Stimulated activated naive CD8-positive, alpha-beta T cell treated with anti-CD3 and anti-CD28 coated beads, Interleukin-15, amount 100 ng/mL, for 72 hours (primary cell): ENCODE measurements around the gene B4GALNT4.
"Not testable (repeated sequence)": the region's sequence is repeated elsewhere in the genome, so short reads cannot be mapped to it uniquely, and the experiment has no call there.

Experiments
- ATAC-seq: fragments of 150-1000 bp; cut with Tn5 transposase; 2 replicates; pipeline ENCODE4 v1.10.0; 2021; ENCODE audit warnings: mild to moderate bottlenecking, moderate library complexity
- DNase-seq, 2 donors: peaks; one replicate each; pipeline ENCODE4 v3.0.0; 2021 to 2022
- H3K27ac Mint-ChIP-seq, 2 donors: one replicate each; pipeline ENCODE4 v1.8.0; 2022; ENCODE audit warnings: mild to moderate bottlenecking in 2 of 2, mixed read lengths in 2 of 2, moderate library complexity in 2 of 2
- H3K27me3 Mint-ChIP-seq: one replicate; pipeline ENCODE4 v1.8.0; 2022; ENCODE audit warnings: mixed read lengths
- H3K4me1 Mint-ChIP-seq: one replicate; pipeline ENCODE4 v1.8.0; 2022; ENCODE audit warnings: mild to moderate bottlenecking, mixed read lengths
- H3K4me3 Mint-ChIP-seq, 2 donors: one replicate each; pipeline ENCODE4 v1.8.0; 2022; ENCODE audit warnings: mild to moderate bottlenecking in 2 of 2, mixed read lengths in 2 of 2, moderate library complexity in 1 of 2
- H3K9me3 Mint-ChIP-seq, 2 donors: one replicate each; pipeline ENCODE4 v1.8.0; 2022; ENCODE audit warnings: mixed read lengths in 2 of 2

B4GALNT4 gene, protein sequence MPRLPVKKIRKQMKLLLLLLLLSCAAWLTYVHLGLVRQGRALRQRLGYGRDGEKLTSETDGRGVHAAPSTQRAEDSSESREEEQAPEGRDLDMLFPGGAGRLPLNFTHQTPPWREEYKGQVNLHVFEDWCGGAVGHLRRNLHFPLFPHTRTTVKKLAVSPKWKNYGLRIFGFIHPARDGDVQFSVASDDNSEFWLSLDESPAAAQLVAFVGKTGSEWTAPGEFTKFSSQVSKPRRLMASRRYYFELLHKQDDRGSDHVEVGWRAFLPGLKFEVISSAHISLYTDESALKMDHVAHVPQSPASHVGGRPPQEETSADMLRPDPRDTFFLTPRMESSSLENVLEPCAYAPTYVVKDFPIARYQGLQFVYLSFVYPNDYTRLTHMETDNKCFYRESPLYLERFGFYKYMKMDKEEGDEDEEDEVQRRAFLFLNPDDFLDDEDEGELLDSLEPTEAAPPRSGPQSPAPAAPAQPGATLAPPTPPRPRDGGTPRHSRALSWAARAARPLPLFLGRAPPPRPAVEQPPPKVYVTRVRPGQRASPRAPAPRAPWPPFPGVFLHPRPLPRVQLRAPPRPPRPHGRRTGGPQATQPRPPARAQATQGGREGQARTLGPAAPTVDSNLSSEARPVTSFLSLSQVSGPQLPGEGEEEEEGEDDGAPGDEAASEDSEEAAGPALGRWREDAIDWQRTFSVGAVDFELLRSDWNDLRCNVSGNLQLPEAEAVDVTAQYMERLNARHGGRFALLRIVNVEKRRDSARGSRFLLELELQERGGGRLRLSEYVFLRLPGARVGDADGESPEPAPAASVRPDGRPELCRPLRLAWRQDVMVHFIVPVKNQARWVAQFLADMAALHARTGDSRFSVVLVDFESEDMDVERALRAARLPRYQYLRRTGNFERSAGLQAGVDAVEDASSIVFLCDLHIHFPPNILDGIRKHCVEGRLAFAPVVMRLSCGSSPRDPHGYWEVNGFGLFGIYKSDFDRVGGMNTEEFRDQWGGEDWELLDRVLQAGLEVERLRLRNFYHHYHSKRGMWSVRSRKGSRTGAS

DNA sequence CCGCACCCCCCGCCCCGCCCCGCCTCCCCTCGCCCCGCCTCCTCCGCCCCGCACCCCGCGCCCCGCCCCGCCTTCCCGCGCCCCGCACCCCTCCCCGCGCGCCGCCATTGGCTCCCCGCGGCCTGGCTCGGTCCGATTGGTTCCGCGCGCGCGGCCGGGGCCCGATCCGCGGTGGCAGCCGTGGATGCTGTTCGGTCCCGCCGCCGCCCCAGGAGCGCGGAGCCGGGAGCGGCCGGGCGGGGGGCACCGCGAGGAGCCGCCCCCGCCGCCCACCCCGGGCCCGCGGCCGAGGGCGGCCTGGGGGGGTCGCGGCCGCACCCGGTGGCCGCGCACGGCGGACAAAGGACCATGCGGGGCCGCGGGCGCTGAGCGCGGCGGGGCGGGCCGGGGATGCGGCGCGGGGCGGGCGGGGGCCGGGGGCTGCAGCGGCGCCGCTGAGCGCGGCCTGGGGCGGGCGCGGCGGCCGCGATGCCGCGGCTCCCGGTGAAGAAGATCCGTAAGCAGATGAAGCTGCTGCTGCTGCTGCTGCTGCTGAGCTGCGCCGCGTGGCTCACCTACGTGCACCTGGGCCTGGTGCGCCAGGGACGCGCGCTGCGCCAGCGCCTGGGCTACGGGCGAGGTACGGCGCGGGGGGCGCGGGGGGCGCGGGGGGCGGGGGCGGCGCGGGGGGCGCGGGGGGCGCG lies at the start of gene B4GALNT4:
Gene B4GALNT4, plus strand, starts transcription at position 164 of the 683 bp plus-strand sequence. Its CDS starts 305 bp downstream, at position 469.
- Mint-ChIP-seq H3K9me3 (no peaks in the 10 kb centered on the region), H3K4me1 (peaks cover 42% of the 10 kb centered on the region), H3K27me3 (peaks cover 60% of the 10 kb centered on the region), H3K4me3 (peak within 1 kb of the TSS; percentile 77 to 80), H3K27ac (no peak within 1 kb of the TSS)
- DNase-seq (no peak), ATAC-seq (peak; percentile 36)

DNA sequence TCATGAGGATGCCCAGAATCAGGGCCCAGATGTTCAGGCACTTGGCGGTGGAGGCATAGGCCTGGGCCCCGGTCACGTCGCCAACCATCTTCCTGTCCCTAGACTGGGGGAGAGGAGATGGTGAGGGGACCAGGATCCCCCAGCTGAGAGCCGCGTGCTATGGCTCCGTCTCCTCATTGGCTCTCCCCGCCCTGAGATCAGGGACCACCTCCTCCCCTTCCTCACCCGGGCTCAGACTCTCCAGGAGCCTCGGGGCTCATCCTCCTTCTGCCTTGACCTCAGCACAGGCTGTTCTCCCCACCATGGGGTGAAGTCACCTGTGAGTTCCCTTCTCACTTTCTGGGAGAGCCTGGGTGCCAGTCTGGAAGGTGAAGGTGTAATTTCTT lies 49.4 kb upstream of the B4GALNT4 start:
- peak overlapping the region; percentile 85 to 89 for H3K4me3 Mint-ChIP-seq
- peak; percentile 37 for ATAC-seq
- H3K27ac Mint-ChIP-seq: peak overlapping the region; percentile 84 to 90

DNA sequence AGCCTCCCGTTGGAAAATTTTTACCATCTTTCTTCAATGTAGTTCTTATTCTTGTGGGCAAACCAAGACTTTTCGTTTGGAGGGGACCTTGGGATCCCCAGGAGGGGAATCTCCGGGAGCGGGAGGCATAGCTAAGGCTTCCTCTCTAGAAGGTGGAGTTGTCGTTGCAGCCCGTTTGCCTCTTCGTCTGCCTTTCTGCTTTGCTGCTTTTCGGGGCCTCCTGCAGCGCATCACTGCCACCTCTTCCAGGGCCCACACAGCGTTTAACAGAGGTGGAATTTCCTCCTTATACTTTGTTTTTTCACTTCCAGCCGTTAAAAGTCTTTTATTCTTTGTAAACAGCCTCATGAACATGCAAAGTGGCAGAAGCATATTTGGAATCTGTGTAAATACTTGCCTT lies 45.1 kb upstream of the B4GALNT4 start:
- Mint-ChIP-seq H3K9me3 (no peaks in the 10 kb centered on the region), H3K27ac (no peak overlapping the region), H3K4me3 (peak overlapping the region; percentile 12 to 60), H3K4me1 (peaks cover 81% of the 10 kb centered on the region), H3K27me3 (no peaks in the 10 kb centered on the region)
- ATAC-seq: no peak
- peak in 1 of 2 donors; percentile 7 for DNase-seq

More for the DNA sequence above, 49.4 kb upstream of the B4GALNT4 start:
- not testable (repeated sequence) for H3K9me3 Mint-ChIP-seq, H3K27me3 Mint-ChIP-seq
- peak in 1 of 2 donors; percentile 48 for DNase-seq
- H3K4me1 Mint-ChIP-seq: peaks cover 59% of the 10 kb centered on the region

DNA sequence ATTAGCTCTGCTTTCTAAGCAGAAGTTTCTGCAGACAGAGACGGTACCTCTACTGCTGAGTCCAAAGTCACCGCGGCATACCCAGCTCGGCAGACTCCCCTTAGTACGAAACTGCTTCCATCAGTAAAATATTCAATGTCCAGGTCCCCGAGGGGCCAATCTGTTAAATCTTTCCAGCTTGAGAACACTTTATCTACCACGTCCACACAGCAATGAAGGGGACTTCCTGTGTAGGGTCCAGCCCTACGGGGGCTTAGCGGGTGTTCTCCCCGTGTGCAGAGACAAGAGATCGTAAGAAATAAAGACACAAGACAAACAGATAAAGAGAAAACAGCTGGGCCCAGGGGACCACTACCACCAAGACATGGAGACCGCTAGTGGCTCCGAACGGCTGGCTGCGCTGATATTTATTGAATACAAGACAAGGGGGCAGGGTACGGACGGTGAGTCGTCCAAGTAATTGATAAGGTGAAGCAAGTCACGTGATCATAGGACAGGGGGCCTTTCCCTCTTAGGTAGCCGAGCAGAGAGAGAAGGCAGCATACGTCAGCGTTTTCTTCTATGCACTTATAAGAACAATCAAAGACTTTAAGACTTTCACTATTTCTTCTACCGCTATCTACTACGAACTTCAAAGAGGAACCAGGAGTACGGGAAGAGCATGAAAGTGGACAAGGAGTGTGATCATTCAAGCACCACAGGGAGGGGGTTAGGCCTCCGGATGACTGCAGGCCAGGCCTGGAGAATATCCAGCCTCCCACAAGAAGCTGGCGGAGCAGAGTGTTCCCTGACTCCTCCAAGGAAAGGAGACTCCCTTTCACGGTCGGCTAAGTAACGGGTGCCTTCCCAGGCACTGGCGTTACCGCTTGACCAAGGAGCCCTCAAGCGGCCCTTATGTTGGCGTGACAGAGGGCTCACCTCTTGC lies 44.4 kb upstream of the B4GALNT4 start:
- not testable (repeated sequence) for H3K27me3 Mint-ChIP-seq, ATAC-seq, H3K9me3 Mint-ChIP-seq
- DNase-seq: peak in 1 of 2 donors; percentile 10
- peaks cover 82% of the 10 kb centered on the region for H3K4me1 Mint-ChIP-seq
- peak overlapping the region in 1 of 2 donors; percentile 35 for H3K27ac Mint-ChIP-seq
- H3K4me3 Mint-ChIP-seq: peak overlapping the region; percentile 60

DNA sequence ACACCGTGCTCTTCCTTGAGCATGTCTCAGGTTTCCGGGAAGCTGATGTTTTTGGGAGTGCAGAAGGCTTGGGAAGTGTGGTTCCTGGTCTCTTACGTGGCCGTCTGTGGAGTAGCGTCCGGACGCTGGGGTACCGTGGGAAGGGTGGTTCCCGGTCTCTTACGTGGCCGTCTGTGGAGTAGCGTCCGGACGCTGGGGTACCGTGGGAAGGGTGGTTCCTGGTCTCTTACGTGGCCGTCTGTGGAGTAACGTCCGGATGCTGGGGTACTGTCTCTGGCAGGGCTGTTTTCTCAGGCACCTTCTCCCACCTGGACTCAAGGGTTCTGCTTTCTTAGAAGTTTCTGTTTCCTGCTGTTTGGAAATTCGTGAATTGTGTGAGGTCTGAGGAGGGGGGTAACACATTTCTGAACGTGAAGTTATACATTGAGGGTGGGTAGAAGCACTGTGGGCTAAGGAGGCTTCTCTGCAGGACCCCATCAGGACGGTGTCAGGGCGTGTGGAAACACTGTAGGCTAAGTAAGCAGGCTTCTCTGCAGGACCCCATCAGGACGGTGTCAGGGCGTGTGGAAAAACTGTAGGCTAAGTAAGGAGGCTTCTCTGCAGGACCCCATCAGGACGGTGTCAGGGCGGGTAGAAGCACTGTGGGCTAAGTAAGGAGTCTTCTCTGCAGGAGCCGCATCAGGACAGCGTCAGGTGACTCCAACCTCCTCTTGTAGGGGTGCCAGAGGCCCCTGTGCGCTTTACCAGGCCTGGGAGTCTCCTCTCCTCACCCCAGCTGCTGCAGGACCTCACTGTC lies 43.3 kb upstream of the B4GALNT4 start:
- peak overlapping the region; percentile 94 to 98 for H3K27ac Mint-ChIP-seq
- no peaks in the 10 kb centered on the region for H3K9me3 Mint-ChIP-seq
- peaks cover 82% of the 10 kb centered on the region for H3K4me1 Mint-ChIP-seq
- H3K27me3 Mint-ChIP-seq: no peaks in the 10 kb centered on the region
- peak in 1 of 2 donors; percentile 34 for DNase-seq
- H3K4me3 Mint-ChIP-seq: peak overlapping the region; percentile 82 to 96
- ATAC-seq: peak; percentile 0

DNA sequence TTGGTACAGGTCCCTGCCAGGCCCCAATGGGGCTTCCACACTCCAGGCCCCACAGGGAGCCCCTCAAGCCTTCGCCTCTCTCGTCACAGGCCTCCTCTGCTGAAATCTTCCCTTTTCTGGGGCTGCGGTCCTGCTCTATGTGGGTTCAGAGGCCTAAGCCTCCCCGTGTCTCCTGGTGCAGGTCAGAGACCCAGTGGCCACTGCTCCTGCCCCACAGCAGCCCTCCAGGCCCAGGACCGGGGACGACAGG lies 42.8 kb upstream of the B4GALNT4 start:
- no peaks in the 10 kb centered on the region for H3K27me3 Mint-ChIP-seq
- H3K9me3 Mint-ChIP-seq: no peaks in the 10 kb centered on the region
- ATAC-seq (peak; percentile 3), DNase-seq (peak in 1 of 2 donors; percentile 36)
- peaks cover 87% of the 10 kb centered on the region for H3K4me1 Mint-ChIP-seq
- H3K4me3 Mint-ChIP-seq: peak overlapping the region; percentile 82 to 96
- peak overlapping the region; percentile 94 to 98 for H3K27ac Mint-ChIP-seq

DNA sequence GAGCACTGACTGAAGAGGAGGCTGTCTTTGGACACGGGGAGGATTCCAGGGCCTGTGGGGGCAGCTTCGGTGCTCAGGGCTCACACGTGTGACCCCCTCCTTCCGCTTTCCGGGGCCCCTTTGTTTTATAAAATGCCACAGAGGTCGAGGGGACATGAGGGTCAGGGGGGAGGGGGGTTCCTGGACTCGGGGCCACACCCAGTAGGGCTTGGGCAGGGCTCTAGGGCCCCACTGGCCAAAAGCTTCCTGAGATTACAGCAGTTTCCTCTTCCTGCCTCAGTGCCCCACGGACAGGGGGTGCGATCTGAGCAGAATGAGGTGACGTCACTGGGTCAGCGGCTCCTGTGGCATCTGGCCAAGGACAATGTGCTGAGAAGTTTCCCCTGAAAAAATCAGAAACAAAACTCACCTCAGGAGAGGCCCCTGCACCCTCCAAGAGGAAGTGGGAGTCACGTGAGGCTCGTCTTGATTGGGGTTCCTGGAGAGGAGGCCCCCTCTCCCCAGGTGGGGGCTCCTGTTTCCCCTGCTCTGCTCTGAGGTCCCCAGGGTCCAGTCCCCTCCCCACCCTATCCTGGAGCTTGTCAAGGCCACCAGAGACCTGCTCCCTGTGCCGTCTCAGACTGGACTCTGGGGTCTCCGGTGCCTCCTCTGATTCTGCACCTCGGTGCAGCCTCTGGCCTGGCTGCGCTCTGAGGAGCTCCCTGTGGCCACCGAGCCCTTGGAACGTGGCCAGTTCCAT lies 42.3 kb upstream of the B4GALNT4 start:
- H3K4me3 Mint-ChIP-seq: peak overlapping the region; percentile 82 to 96
- H3K27me3 Mint-ChIP-seq: no peaks in the 10 kb centered on the region
- H3K9me3 Mint-ChIP-seq: no peaks in the 10 kb centered on the region
- peaks cover 91% of the 10 kb centered on the region for H3K4me1 Mint-ChIP-seq
- ATAC-seq: peak; percentile 76
- peak overlapping the region; percentile 94 to 98 for H3K27ac Mint-ChIP-seq
- peak; percentile 74 to 91 for DNase-seq

DNA sequence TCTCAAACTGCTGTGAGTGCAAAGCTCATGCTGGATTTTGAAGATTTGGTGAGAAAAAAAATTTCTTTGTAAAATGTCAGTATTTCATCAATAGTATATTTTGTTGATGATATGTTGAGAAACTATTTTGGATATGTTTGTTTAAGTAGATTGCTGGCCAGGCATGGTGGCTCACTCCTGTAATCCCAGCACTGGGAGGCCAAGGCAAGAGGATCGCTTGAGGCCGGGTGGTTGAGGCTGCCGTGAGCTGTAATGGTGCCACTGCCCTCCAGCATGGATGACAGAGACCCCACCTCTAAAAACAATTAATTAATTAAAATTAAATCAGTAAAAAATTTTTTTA lies 41.7 kb upstream of the B4GALNT4 start:
- H3K4me1 Mint-ChIP-seq: peaks cover 93% of the 10 kb centered on the region
- DNase-seq: no peak
- H3K4me3 Mint-ChIP-seq: peak overlapping the region; percentile 82 to 96
- no peaks in the 10 kb centered on the region for H3K9me3 Mint-ChIP-seq
- H3K27ac Mint-ChIP-seq: peak overlapping the region; percentile 88 to 98
- no peaks in the 10 kb centered on the region for H3K27me3 Mint-ChIP-seq
- no peak for ATAC-seq

DNA sequence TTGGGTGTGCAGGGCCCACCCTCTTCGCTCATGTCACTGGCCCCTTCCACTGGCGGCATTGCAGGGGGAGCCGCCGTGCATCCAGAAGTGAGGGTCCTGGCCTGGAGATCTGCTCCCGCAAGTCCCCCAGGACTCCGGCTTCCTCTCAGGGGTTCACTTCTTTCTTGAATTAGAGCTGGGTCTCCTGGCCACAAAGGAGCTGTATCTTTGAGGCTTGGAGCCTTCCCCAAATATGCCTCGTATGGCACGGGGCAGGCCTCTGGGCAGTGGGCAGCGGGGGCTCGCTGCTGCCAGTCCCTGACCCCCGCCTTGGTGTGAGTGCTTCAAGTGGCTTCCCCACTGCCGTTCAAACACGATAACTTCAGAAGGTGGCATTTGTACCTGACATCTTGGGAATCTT lies 41.3 kb upstream of the B4GALNT4 start:
- Mint-ChIP-seq H3K27me3 (no peaks in the 10 kb centered on the region), H3K27ac (peak overlapping the region in 1 of 2 donors; percentile 42), H3K4me1 (peaks cover 96% of the 10 kb centered on the region), H3K4me3 (peak overlapping the region in 1 of 2 donors; percentile 31), H3K9me3 (no peaks in the 10 kb centered on the region)
- ATAC-seq: no peak
- DNase-seq: no peak

DNA sequence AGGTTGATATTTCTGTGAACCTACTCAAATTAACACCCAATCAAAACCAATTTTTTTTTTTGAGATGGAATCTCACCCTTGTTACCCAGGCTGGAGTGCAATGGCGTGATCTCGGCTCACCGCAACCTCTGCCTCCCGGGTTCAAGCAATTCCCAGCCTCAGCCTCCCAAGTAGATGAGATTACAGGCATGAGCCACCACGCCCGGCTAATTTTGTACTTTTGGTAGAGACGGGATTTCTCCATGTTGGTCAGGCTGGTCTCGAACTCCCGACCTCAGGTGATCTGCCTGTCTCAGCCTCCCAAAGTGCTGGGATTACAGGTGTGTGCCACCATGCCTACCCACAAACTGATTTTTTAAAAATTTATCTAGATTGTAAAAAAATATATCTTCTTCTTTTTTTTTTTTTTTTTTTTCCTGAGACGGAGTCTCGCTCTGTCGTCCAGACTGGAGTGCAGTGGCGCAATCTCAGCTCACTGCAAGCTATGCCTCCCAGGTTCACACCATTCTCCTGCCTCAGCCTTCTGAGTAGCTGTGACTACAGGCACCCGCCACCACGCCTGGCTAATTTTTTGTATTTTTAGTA lies 40.7 kb upstream of the B4GALNT4 start:
- not testable (repeated sequence) for H3K9me3 Mint-ChIP-seq, DNase-seq, H3K27me3 Mint-ChIP-seq, ATAC-seq
- Mint-ChIP-seq H3K27ac (peak overlapping the region; percentile 59 to 95), H3K4me3 (peak overlapping the region; percentile 78 to 80), H3K4me1 (peaks cover 96% of the 10 kb centered on the region)

DNA sequence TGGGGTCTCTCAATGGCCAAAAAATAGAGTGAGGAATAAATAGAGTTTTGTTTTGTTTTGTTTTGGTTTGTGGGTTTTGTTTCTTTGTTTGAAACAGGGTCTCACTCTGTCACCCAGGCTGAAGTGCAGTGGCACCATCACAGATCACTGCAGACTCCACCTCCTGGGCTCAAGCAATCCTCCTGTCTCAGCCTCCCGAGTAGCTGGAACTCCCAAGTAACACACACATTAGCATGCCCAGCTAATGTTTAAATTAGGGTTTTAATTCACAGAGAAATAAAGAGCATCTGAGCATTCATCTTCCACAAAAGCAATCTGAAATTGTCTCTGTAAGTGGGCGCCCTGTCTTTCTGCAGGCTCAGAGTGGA lies 39.4 kb upstream of the B4GALNT4 start:
- ATAC-seq (no peak), DNase-seq (no peak)
- peak overlapping the region; percentile 88 to 95 for H3K27ac Mint-ChIP-seq
- H3K4me1 Mint-ChIP-seq: peaks cover 86% of the 10 kb centered on the region
- peak overlapping the region; percentile 78 to 80 for H3K4me3 Mint-ChIP-seq
- H3K27me3 Mint-ChIP-seq: no peaks in the 10 kb centered on the region
- no peaks in the 10 kb centered on the region for H3K9me3 Mint-ChIP-seq

DNA sequence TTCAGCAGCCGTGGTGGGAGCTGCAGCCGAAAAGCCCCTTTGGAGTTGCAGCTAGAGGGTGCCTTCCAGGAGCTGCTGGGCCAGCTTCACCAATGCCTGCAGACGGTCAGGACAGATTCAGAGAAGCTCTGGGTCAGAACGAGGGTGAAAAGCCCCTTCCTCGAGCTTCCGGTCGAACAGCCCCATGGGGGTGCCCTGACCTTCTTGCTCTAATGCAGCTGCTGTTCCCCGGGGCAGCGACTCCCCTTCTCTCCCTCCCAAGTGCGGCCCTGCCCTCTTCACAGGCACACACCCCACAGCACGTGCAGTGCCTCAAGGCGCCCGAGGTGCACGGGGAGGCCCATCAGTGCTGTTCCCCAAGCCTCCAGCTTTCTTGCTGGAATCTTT lies 39.0 kb upstream of the B4GALNT4 start:
- peak overlapping the region; percentile 27 to 88 for H3K27ac Mint-ChIP-seq
- peaks cover 84% of the 10 kb centered on the region for H3K4me1 Mint-ChIP-seq
- peak overlapping the region; percentile 78 to 80 for H3K4me3 Mint-ChIP-seq

More for the DNA sequence above, 39.0 kb upstream of the B4GALNT4 start:
- ATAC-seq (no peak), DNase-seq (no peak)
- Mint-ChIP-seq H3K27me3 (no peaks in the 10 kb centered on the region), H3K9me3 (no peaks in the 10 kb centered on the region)
